Gastrocnemius medialis (tissue), 4 donors: ENCODE data around the gene VLDLR. TPM values are rescaled to one million over a fixed set of nuclear protein-coding genes. Genes with fewer than 3 reads are reported as not detected.

Experiments
- ATAC-seq, 2 donors: fragments of 150-250 bp; one replicate each; pipeline ENCODE4 v1.9.1; 2016
- DNase-seq, 2 donors: peaks; one replicate each; pipeline ENCODE4 v3.0.0-alpha.2; 2019
- H3K27ac ChIP-seq, 4 donors: fragments of 200-600 bp; sonication (generic); 1 replicate in 1 of 4; 2 replicates in 3 of 4; pipeline ENCODE4 v1.5.1; 2016 to 2018; ENCODE audit warnings: mild to moderate bottlenecking in 2 of 4, moderate library complexity in 1 of 4
- H3K27me3 ChIP-seq, 3 donors: fragments of 200-600 bp; sonication (generic) in 2 of 3; 1 replicate in 1 of 3; 2 replicates in 2 of 3; pipeline versions ENCODE4 v1.5.1 to v1.6.0; 2016 to 2019; ENCODE audit warnings: mild to moderate bottlenecking in 1 of 3, moderate library complexity in 1 of 3
- H3K36me3 ChIP-seq, 2 donors: fragments of 200-600 bp; sonication (generic) in 1 of 2; one replicate each; pipeline ENCODE4 v1.5.1; 2017 to 2018
- H3K4me1 ChIP-seq, 2 donors: fragments of 200-600 bp; sonication (generic) in 1 of 2; one replicate each; pipeline ENCODE4 v1.5.1; 2016 to 2017; ENCODE audit warnings: mild to moderate bottlenecking in 2 of 2
- H3K4me3 ChIP-seq, 4 donors: fragments of 200-600 bp; sonication (generic) in 3 of 4; 1 replicate in 1 of 4; 2 replicates in 3 of 4; pipeline ENCODE4 v1.5.1; 2016 to 2019; ENCODE audit warnings: mild to moderate bottlenecking in 2 of 4
- H3K9me3 ChIP-seq, 3 donors: fragments of 200-600 bp; sonication (generic) in 2 of 3; 1 replicate in 1 of 3; 2 replicates in 2 of 3; pipeline ENCODE4 v1.5.1; 2016 to 2019
- POLR2A ChIP-seq, 2 donors: fragments of 450-650 bp; IDR thresholded peaks; one replicate each; pipeline ENCODE4 v1.6.1; 2017; ENCODE audit warnings: antibody characterized with exemption in 2 of 2, mild to moderate bottlenecking in 2 of 2, moderate library complexity in 2 of 2
- in situ Hi-C, 4 donors: fragments of 200-750 bp; cut with MboI; loops; one replicate each; pipeline versions ENCODE4 v1.15.0 to v1.8.0; 2017; ENCODE audit warnings: low sequenced_read_pairs in 4 of 4
- intact Hi-C: fragments of 100-400 bp; cut with DNase I; formaldehyde crosslinking; loops from one replicate; pipeline ENCODE4 v1.15.1; 2023; ENCODE audit warnings: low total_unique reads
- total RNA-seq, 4 donors: library from RNA; depleted of rRNA; stranded (reverse); fragments of >200 nt; gene quantifications; one replicate each; pipeline versions ENCODE4 v1.1.0 to v1.2.3, GENCODE V29; 2016
- TF ChIP-seq, protein P1 (sequence below), 5 experiments: fragments of 450-650 bp in 3 of 5; fragments of 200-600 bp in 2 of 5; sonication (generic) in 2 of 5; IDR thresholded peaks in 4 of 5; conservative IDR thresholded peaks in 1 of 5; 1 replicate in 4 of 5; 2 replicates in 1 of 5; pipeline ENCODE4 v1.5.1; 2016 to 2019; ENCODE audit warnings: antibody characterized with exemption in 5 of 5, mild to moderate bottlenecking in 3 of 5, moderate library complexity in 3 of 5

The VLDLR gene
- total RNA-seq, 4 donors from 2014 or later: 13.6 to 19.6 (median 16.9) TPM

DNA sequence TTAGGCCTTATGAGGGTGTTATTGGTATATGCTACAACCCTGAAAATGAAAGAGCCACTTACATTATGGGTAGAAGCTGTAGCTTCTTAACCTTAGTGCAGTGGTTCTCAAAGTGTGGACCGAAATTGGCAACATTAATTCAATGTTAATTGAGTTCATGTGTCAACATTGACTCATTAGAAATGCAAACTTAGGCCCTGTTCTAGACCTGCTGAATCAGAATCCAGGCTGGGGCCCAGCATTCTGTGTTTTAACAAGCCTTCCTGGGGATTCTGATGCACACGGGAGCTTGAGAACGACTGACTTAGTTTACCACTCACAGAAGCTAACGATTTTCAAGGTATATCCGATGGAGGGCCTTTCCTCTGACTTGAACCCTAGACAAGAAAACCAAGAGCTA, 7.3 kb downstream of the VLDLR start:
- no peak for DNase-seq
- Histone ChIP-seq H3K9me3 (no peaks in the 10 kb centered on the region), H3K4me3 (no peak overlapping the region), H3K4me1 (peaks cover 51 to 53% of the 10 kb centered on the region in 2 donors), H3K27me3 (no peaks in the 10 kb centered on the region), H3K36me3 (no peaks in the 10 kb centered on the region), H3K27ac (peak overlapping the region; percentile 77 to 84 (median 78))
- intact Hi-C loops (loop anchor here (10.0 kb wide), 2 partner anchors 474 to 614 kb away; partner anchors contain the start of gene SMARCA2), in situ Hi-C loops (loop anchor here in 1 of 4 donors (10.0 kb wide), 1 partner anchor 96 kb away; no protein-coding TSS in a partner anchor)
- ATAC-seq: no peak
- TF ChIP-seq, protein P1, sequence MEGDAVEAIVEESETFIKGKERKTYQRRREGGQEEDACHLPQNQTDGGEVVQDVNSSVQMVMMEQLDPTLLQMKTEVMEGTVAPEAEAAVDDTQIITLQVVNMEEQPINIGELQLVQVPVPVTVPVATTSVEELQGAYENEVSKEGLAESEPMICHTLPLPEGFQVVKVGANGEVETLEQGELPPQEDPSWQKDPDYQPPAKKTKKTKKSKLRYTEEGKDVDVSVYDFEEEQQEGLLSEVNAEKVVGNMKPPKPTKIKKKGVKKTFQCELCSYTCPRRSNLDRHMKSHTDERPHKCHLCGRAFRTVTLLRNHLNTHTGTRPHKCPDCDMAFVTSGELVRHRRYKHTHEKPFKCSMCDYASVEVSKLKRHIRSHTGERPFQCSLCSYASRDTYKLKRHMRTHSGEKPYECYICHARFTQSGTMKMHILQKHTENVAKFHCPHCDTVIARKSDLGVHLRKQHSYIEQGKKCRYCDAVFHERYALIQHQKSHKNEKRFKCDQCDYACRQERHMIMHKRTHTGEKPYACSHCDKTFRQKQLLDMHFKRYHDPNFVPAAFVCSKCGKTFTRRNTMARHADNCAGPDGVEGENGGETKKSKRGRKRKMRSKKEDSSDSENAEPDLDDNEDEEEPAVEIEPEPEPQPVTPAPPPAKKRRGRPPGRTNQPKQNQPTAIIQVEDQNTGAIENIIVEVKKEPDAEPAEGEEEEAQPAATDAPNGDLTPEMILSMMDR (IDR thresholded peaks at IDR 0.05 in 4 of 5, conservative IDR thresholded peaks at IDR 0.05 in 1 of 5): no peak
- TF ChIP-seq POLR2A (IDR thresholded peaks at IDR 0.05): no peak

DNA sequence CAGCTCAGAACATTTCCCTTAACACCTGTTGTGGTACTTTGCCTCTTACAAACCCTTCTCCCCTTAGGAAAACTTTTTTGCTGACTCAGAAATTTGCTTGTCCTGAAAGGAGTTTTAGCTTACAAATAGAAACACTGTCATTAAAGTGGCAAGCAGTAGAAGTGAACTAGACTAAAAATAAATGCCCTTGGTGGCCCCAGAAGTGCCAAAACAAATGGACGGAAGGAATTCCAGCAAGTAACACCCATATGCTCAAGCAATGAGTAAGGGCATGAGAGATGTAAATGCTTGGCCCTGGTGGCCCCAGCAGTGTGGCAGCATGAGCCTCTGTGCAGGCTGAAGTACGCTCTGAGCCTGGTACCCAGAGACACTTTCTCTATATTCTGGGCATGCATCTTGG, 8.6 kb downstream of the VLDLR start:
- no peaks in the 10 kb centered on the region for H3K36me3 ChIP-seq
- peak; percentile 75 to 82 for ATAC-seq
- peaks cover 50 to 56% of the 10 kb centered on the region in 2 donors for H3K4me1 ChIP-seq
- no peak for TF ChIP-seq POLR2A (IDR thresholded peaks at IDR 0.05)
- TF ChIP-seq, protein P1 (IDR thresholded peaks at IDR 0.05 in 4 of 5, conservative IDR thresholded peaks at IDR 0.05 in 1 of 5): no peak
- H3K27ac ChIP-seq: peak overlapping the region; percentile 77 to 84 (median 78)
- no peaks in the 10 kb centered on the region for H3K9me3 ChIP-seq
- intact Hi-C loops (no loop called here), in situ Hi-C loops (no loop called here)
- H3K4me3 ChIP-seq: peak overlapping the region in 1 of 4 donors; percentile 8
- DNase-seq: peak; percentile 4 to 37
- no peaks in the 10 kb centered on the region for H3K27me3 ChIP-seq

DNA sequence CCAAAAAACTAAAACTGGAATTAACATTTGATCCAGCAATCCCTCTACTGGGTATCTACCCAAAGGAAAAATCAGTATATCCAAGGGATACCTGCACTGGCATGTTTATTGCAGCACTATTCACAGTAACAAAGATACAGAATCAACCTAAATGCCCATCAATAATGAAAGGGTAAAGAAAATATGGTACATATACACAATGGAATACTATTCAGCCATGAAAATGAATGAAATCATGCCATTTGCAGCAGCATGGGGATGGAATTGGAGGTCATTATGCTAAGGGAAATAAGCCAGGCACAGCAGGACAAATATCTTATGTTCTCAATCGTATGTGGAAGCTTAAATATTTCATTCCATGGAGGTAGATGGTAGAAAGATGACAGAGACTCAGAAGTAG, 9.7 kb downstream of the VLDLR start:
- Histone ChIP-seq H3K27ac (peak overlapping the region in 3 of 4 donors; percentile 77 to 84 (median 80)), H3K27me3 (no peaks in the 10 kb centered on the region), H3K36me3 (no peaks in the 10 kb centered on the region), H3K4me3 (no peak overlapping the region), H3K4me1 (peaks cover 43 to 56% of the 10 kb centered on the region in 2 donors), H3K9me3 (no peaks in the 10 kb centered on the region)
- DNase-seq (no peak), ATAC-seq (no peak)
- TF ChIP-seq, protein P1 (IDR thresholded peaks at IDR 0.05 in 4 of 5, conservative IDR thresholded peaks at IDR 0.05 in 1 of 5): no peak
- TF ChIP-seq POLR2A (IDR thresholded peaks at IDR 0.05): no peak
- in situ Hi-C loops (no loop called here), intact Hi-C loops (no loop called here)

DNA sequence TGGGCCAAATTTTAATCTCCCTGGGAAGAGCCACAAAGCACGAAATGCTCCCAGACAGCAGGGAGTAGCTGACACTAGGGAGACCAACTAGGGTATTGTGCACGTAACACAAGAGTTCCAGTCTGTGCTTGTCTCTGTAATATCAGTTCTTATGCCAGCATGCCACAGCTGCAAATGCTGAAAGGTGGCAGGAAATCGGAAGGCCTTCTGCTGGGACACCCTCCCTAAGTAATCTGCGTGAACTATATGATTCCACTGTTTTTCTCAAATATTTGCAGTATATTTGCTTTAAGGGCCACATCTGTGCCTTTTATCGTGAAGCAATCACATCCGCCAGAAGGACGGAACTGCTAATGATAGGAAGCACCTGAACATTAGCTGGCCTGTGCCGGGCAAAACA, 12.6 kb downstream of the VLDLR start:
- Histone ChIP-seq H3K27me3 (no peaks in the 10 kb centered on the region), H3K9me3 (no peaks in the 10 kb centered on the region), H3K4me3 (no peak overlapping the region), H3K27ac (peak overlapping the region; percentile 67 to 84 (median 78)), H3K4me1 (peaks cover 43% of the 10 kb centered on the region in 2 donors), H3K36me3 (no peaks in the 10 kb centered on the region)
- no peak for TF ChIP-seq POLR2A (IDR thresholded peaks at IDR 0.05)
- TF ChIP-seq, protein P1 (IDR thresholded peaks at IDR 0.05 in 4 of 5, conservative IDR thresholded peaks at IDR 0.05 in 1 of 5): no peak
- ATAC-seq (peak; percentile 37 to 39), DNase-seq (no peak)
- in situ Hi-C loops (no loop called here), intact Hi-C loops (no loop called here)

DNA sequence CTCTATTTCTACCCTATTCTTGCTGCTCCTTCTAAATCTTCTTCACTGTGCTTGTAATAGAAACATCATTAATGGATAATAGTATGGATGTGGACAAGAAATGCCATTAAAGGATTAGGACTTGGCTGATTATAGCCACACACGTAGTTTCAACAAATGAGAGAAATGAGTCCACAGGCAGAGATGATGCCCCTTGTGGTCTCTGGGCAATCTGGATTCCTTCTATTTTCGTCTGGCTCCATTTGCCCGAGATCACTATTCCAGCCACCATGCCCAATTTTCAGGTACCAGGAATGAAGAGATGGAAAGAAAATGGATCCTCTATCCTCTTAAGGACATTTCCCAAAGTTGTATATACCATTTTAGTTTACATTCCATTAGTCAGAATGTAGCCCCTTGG, 13.2 kb downstream of the VLDLR start:
- H3K9me3 ChIP-seq: no peaks in the 10 kb centered on the region
- in situ Hi-C loops: no loop called here
- no peak for ATAC-seq
- H3K27ac ChIP-seq: peak overlapping the region; percentile 67 to 84 (median 78)
- H3K4me3 ChIP-seq: no peak overlapping the region
- peaks cover 36 to 43% of the 10 kb centered on the region in 2 donors for H3K4me1 ChIP-seq
- H3K27me3 ChIP-seq: no peaks in the 10 kb centered on the region
- intact Hi-C loops: no loop called here
- no peaks in the 10 kb centered on the region for H3K36me3 ChIP-seq
- DNase-seq: no peak
- TF ChIP-seq POLR2A (IDR thresholded peaks at IDR 0.05): no peak
- TF ChIP-seq, protein P1 (IDR thresholded peaks at IDR 0.05 in 4 of 5, conservative IDR thresholded peaks at IDR 0.05 in 1 of 5): no peak
